Measurements from ENCODE around the gene NALCN. TPM values are rescaled to one million over a fixed set of nuclear protein-coding genes. Genes with fewer than 3 reads are reported as not detected.

Gene NALCN
- total and polyA plus RNA-seq, 4 donors: 0.11 to 0.64 (median 0.37) TPM

DNA sequence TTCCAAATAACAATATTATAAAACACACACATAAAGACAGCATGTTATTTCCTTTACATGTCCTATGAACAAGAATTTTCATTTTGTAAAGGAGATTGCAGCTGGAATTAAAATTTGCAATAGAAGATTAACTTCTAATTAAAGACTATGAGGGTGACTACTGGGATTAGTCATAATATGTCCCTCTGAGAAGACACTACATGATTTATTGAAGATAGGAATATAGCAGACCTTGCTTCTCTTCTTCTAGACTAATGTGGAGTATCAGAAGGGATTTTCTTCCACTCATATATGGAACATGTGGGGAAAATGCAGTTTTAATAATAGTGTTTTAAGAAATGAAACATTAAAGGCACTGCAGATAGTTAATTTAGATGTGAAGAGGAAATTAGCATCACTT lies 177.8 kb downstream of the NALCN start:
- ATAC-seq (ENCODE audit: insufficient read depth, low FRiP score): no peak

DNA sequence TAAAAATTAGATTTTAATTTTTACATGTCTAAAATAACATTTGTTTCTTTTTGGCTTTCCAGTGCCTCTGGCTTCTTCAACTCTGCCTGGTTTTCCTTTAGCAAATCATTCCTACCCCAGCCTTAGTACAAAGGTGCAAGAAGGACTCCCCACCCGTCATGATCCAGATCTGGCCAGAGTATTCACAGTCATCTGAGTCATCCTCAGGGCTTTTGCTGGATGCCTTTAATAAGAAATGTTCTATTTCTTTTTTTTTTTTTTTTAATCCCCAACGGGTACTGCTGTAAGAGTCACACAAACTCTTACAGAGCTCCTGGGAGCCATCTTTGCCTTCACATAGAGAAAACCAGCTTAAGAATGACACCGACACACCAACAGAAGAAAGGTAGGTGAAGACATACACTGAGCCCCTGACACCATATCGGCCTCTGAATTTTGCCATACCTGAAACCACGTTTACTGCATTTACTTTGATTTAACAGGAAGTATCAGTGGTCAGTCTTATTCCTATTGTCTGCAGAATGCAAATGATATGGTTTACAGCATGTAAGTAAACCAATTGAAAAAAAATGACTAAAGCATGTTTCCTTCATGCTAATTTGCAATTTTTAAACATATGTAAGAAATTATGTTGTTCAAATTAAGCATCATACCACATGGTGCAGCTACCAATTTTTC lies 184.4 kb downstream of the NALCN start:
- WGBS, 2 donors: 78 to 82% methylated on average over 5 of the region's 5 CpGs
- peaks cover 0 to 4% (median 1%) of the 10 kb centered on the region in 4 donors for H3K9me3 ChIP-seq (ENCODE audit: control insufficient read depth in 4 of 4, insufficient read depth in 3 of 4, low read length in 3 of 4)
- TF ChIP-seq, protein P1, sequence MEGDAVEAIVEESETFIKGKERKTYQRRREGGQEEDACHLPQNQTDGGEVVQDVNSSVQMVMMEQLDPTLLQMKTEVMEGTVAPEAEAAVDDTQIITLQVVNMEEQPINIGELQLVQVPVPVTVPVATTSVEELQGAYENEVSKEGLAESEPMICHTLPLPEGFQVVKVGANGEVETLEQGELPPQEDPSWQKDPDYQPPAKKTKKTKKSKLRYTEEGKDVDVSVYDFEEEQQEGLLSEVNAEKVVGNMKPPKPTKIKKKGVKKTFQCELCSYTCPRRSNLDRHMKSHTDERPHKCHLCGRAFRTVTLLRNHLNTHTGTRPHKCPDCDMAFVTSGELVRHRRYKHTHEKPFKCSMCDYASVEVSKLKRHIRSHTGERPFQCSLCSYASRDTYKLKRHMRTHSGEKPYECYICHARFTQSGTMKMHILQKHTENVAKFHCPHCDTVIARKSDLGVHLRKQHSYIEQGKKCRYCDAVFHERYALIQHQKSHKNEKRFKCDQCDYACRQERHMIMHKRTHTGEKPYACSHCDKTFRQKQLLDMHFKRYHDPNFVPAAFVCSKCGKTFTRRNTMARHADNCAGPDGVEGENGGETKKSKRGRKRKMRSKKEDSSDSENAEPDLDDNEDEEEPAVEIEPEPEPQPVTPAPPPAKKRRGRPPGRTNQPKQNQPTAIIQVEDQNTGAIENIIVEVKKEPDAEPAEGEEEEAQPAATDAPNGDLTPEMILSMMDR (IDR thresholded peaks at IDR 0.05; ENCODE audit: control extremely low read depth, extremely low read depth): no peak
- H3K27ac ChIP-seq (ENCODE audit: low read depth in 1 of 2, low read length in 1 of 2): no peak overlapping the region
- no peaks in the 10 kb centered on the region for H3K27me3 ChIP-seq (ENCODE audit: control insufficient read depth in 3 of 3, insufficient read depth in 3 of 3, low read length in 2 of 3)
- no peak overlapping the region for H3K4me3 ChIP-seq
- H3K36me3 ChIP-seq (ENCODE audit: control insufficient read depth in 4 of 4, insufficient read depth in 4 of 4, low read length in 4 of 4): no peaks in the 10 kb centered on the region
- H3K4me1 ChIP-seq (ENCODE audit: control insufficient read depth in 5 of 5, insufficient read depth in 5 of 5, low read length in 5 of 5): no peaks in the 10 kb centered on the region
- no peak for ATAC-seq (ENCODE audit: insufficient read depth, low FRiP score)
- no peak for DNase-seq
- H3K9ac ChIP-seq (ENCODE audit: insufficient read depth in 1 of 2, low read length in 2 of 2): no peak overlapping the region

More for the DNA sequence above, 177.8 kb downstream of the NALCN start:
- Histone ChIP-seq H3K36me3 (ENCODE audit: control insufficient read depth in 4 of 4, insufficient read depth in 4 of 4, low read length in 4 of 4) (no peaks in the 10 kb centered on the region), H3K9me3 (ENCODE audit: control insufficient read depth in 4 of 4, insufficient read depth in 3 of 4, low read length in 3 of 4) (peaks cover 0 to 2% (median 0%) of the 10 kb centered on the region in 4 donors), H3K27ac (ENCODE audit: low read depth in 1 of 2, low read length in 1 of 2) (no peak overlapping the region), H3K27me3 (ENCODE audit: control insufficient read depth in 3 of 3, insufficient read depth in 3 of 3, low read length in 2 of 3) (no peaks in the 10 kb centered on the region), H3K4me3 (no peak overlapping the region), H3K9ac (ENCODE audit: insufficient read depth in 1 of 2, low read length in 2 of 2) (no peak overlapping the region), H3K4me1 (ENCODE audit: control insufficient read depth in 5 of 5, insufficient read depth in 5 of 5, low read length in 5 of 5) (no peaks in the 10 kb centered on the region)
- TF ChIP-seq, protein P1 (IDR thresholded peaks at IDR 0.05; ENCODE audit: control extremely low read depth, extremely low read depth): no peak
- no peak for DNase-seq

DNA sequence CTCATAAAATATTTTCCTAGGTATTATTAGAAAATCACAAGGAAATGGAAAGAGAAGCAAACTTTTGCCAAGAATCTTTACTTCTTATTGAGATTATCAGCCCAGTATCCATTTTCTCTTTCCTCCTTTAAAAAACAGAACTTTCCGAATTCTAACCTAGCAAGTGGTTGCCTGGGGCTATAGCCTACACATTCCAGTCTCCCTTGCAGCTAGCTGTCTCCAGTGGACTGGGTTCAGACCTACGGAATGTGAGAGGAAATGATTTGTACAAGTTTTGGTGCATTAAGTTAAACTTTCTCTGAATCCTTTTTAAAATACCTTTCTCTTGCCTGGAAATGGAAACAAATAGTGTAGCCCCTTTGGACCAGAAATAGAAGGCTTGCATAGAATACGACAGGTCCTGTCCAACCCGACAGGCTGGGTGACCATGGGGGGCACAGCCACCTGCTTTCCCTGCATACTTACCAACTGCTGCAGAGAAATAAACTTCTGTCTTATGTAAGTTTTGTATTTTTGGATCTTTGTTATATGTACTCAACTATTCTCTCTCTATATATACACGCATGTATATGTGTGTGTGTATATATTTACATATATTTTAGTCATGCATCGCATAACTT lies 185.9 kb downstream of the NALCN start:
- 81 to 85% methylated on average over 6 of the region's 6 CpGs for WGBS, 2 donors
- no peak overlapping the region for H3K9ac ChIP-seq (ENCODE audit: insufficient read depth in 1 of 2, low read length in 2 of 2)
- peaks cover 0 to 4% (median 2%) of the 10 kb centered on the region in 4 donors for H3K9me3 ChIP-seq (ENCODE audit: control insufficient read depth in 4 of 4, insufficient read depth in 3 of 4, low read length in 3 of 4)
- DNase-seq (no peak), ATAC-seq (ENCODE audit: insufficient read depth, low FRiP score) (no peak)
- H3K36me3 ChIP-seq (ENCODE audit: control insufficient read depth in 4 of 4, insufficient read depth in 4 of 4, low read length in 4 of 4): no peaks in the 10 kb centered on the region
- H3K4me1 ChIP-seq (ENCODE audit: control insufficient read depth in 5 of 5, insufficient read depth in 5 of 5, low read length in 5 of 5): no peaks in the 10 kb centered on the region
- TF ChIP-seq, protein P1 (IDR thresholded peaks at IDR 0.05; ENCODE audit: control extremely low read depth, extremely low read depth): no peak
- no peak overlapping the region for H3K4me3 ChIP-seq
- H3K27ac ChIP-seq (ENCODE audit: low read depth in 1 of 2, low read length in 1 of 2): no peak overlapping the region
- H3K27me3 ChIP-seq (ENCODE audit: control insufficient read depth in 3 of 3, insufficient read depth in 3 of 3, low read length in 2 of 3): no peaks in the 10 kb centered on the region

Measured in lung (tissue), 12 donors.